ENCODE results near the gene KCNJ6.

The KCNJ6 gene

DNA sequence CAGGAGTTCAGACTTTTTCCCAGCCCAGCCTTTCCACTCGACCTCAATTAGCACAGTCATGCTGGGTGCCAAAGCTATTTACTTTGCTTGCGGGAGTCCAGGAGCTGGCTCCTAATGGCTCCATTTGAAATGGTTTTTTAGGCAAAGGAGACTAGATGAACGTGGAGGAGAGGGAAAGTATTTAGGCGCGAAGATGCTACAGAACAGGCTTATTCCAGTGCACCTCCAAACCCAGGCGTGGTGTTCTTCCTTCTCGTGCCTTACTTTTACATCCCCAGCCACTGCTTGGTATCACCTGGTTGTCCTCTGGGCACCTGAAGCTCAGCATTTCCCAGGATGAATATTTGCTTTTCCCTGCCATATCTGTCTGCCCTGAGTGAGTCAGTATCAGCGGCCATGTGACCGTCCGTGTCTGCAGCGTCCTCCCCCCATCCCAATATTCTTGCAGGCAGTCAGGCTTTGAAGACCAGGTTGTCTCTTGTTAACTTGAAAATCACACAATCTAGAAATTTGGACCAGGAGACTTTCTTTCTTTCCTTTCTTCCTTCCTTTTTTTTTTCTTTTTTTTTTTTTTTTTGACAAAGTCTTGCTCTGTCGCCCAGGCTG, 351.2 kb downstream of the KCNJ6 start:
- no peak overlapping the region; the same call in 1 of the 2 replicates for H3K4me3 ChIP-seq (ENCODE audit: low read depth, low read length)
- DNase-seq (ENCODE audit: low read depth), result no peak

DNA sequence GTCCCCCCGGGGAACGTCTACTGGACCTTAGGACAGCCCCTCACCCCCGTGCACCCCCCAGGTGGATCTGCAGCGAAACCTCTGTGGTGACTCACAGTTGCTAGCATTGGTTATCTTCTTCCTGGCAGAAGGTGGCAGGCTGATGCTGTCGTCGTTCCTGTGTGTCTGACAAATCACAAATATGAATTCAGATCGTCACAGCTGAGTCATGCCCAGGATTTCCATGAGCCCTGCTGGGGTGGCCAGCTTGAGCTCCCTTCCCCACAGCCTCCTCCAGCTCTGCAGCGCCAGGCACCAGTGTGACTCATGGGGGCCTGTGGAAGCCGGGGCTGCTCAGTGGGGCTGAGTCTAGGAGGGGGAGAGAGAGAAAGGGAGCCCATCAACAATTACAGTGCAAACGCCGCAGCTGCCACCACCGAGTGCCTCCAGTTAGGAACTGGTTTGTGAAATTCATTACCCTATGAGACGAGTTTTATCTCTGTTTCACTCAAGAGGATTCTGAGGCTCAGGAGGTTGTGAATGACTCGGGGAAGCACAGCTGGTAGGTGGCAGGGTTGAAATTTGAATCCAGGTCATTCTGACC, 351.8 kb downstream of the KCNJ6 start:
- peak; percentile 56 for DNase-seq (ENCODE audit: low read depth)
- H3K4me3 ChIP-seq (ENCODE audit: low read depth, low read length), result peak overlapping the region; percentile 78
- TF ChIP-seq, protein P1, sequence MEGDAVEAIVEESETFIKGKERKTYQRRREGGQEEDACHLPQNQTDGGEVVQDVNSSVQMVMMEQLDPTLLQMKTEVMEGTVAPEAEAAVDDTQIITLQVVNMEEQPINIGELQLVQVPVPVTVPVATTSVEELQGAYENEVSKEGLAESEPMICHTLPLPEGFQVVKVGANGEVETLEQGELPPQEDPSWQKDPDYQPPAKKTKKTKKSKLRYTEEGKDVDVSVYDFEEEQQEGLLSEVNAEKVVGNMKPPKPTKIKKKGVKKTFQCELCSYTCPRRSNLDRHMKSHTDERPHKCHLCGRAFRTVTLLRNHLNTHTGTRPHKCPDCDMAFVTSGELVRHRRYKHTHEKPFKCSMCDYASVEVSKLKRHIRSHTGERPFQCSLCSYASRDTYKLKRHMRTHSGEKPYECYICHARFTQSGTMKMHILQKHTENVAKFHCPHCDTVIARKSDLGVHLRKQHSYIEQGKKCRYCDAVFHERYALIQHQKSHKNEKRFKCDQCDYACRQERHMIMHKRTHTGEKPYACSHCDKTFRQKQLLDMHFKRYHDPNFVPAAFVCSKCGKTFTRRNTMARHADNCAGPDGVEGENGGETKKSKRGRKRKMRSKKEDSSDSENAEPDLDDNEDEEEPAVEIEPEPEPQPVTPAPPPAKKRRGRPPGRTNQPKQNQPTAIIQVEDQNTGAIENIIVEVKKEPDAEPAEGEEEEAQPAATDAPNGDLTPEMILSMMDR (IDR thresholded peaks at IDR 0.05; ENCODE audit: low read depth, low read length, missing control alignments), result peak; percentile 12

More for the DNA sequence above, 351.2 kb downstream of the KCNJ6 start:
- TF ChIP-seq, protein P1 (IDR thresholded peaks at IDR 0.05; ENCODE audit: low read depth, low read length, missing control alignments), result no peak

GRCh38 chr21:37563641-37564340, 352.5 kb downstream of the KCNJ6 start:
- H3K4me3 ChIP-seq (ENCODE audit: low read depth, low read length), result peak overlapping the region; percentile 78
- DNase-seq (ENCODE audit: low read depth), result peak; percentile 80
- TF ChIP-seq, protein P1 (IDR thresholded peaks at IDR 0.05; ENCODE audit: low read depth, low read length, missing control alignments), result peak; percentile 46

- H3K4me3 ChIP-seq (ENCODE audit: low read depth, low read length), result peak overlapping the region; percentile 78
These were observed 353.2 kb downstream of the KCNJ6 start for GRCh38 chr21:37562920-37563640.

DNA sequence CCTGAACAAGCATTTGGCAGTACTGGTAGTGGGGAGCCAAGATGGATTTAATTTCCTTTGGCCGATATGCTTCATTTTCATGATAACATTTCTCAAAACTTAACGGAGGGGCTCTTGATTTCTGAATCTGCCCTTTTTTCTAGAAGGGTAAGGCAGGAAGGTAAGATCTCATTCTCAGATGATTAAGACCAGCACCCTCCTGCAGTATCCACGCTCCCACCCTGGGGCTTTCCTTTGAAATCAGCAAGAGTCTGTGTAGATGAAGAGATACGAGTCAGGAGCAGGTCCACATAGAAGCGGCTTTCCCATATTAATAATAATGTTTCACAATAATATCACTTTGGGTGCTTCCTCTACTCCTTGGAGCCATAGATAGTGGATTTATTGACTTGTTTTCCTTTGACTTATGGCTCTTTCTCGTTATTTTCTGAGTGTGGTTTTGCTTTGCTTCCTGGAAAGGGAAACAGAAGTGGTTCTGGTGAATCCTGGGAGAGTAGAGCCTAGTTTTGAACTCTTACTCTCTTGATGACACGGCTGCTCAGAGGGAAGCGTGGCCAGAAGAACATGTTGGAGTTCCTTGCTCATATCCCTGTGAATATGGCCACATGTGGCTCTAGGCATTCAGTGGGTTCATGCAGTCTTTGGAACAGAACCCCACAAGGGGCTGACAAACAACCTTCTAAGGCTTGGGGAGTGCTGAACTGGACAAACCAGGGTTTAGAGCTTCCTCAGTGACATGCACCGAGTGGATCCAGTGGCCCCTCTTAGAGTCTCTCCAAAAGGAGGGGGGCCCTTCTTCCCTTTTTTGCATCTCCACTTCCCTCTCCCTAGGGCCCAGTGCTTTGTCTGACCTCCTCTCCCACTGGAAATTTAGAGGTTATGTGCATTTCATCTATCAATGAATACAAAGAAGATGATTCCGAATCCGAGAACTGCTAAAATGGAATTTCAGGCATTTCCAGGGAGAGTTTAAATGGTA, 354.0 kb downstream of the KCNJ6 start:
- DNase-seq (ENCODE audit: low read depth), result no peak
- H3K4me3 ChIP-seq (ENCODE audit: low read depth, low read length), result no peak overlapping the region
- TF ChIP-seq, protein P1 (IDR thresholded peaks at IDR 0.05; ENCODE audit: low read depth, low read length, missing control alignments), result no peak

More at GRCh38 chr21:37562920-37563640, 353.2 kb downstream of the KCNJ6 start:
- TF ChIP-seq, protein P1 (IDR thresholded peaks at IDR 0.05; ENCODE audit: low read depth, low read length, missing control alignments), result no peak
- no peak for DNase-seq (ENCODE audit: low read depth)

GRCh38 chr21:37561506-37561905, 354.8 kb downstream of the KCNJ6 start:
- TF ChIP-seq, protein P1 (IDR thresholded peaks at IDR 0.05; ENCODE audit: low read depth, low read length, missing control alignments), result no peak

More at GRCh38 chr21:37561506-37561905, 354.8 kb downstream of the KCNJ6 start:
- DNase-seq (ENCODE audit: low read depth), result no peak
- no peak overlapping the region for H3K4me3 ChIP-seq (ENCODE audit: low read depth, low read length)

Measured in GM12864 (cell line).